HFF-Myc (cell line): ENCODE data around the gene FMNL1.

ENCODE experiments used
- DNase-seq: peaks from one replicate; pipeline ENCODE4 v3.0.0-alpha.2; 2011; ENCODE audit warnings: low read depth; ENCODE audit errors: extremely low read depth
- H3K4me3 ChIP-seq: replicated peaks from 2 replicates; pipeline ENCODE4 v1.5.1; 2011; ENCODE audit warnings: low read depth, mild to moderate bottlenecking, control low read depth, low read length
- TF ChIP-seq, protein P1 (sequence below): IDR thresholded peaks from 2 replicates; pipeline ENCODE4 v1.5.1; 2012; ENCODE audit warnings: mild to moderate bottlenecking, low read depth, low read length, control low read depth; ENCODE audit errors: missing control alignments

The FMNL1 gene

DNA sequence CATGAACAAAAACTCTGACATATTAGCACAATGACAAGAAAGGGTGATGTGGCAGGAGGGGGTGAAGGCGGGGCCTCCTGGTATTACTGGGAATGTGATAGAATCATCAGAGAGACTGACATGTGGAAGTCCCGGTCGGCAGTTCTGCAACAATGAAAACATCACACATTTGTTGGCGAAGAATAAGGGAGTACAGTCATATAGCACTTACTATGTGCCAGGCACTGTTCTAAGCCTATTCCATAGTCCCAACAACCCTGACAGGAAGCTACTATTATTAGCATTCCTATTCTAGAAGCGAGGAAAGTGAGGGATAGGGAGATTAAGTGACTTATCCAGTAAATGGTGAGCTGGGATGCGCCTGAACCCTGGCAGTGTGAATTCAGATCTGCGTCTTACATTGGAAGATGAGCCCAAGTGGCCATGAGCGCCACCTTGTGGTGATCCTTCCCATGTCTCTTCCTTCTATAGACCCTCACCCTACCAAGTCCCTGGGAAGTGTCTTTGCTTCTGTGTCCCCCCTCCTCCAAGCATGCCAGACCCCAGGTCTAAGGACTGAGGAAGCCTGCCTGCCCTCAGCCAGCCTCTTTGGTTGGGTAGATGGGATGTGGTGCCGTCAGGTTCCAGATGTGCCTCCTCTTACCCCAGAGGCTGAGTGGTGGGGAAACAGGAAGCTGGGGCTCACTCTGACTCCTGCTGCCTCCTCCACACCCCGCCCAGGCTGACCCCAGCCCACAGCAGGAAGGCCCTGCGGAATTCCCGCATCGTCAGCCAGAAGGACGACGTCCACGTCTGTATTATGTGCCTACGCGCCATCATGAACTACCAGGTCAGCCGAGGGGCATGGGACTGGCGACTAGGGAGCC lies 14.0 kb downstream of the FMNL1 start:
- TF ChIP-seq, protein P1, sequence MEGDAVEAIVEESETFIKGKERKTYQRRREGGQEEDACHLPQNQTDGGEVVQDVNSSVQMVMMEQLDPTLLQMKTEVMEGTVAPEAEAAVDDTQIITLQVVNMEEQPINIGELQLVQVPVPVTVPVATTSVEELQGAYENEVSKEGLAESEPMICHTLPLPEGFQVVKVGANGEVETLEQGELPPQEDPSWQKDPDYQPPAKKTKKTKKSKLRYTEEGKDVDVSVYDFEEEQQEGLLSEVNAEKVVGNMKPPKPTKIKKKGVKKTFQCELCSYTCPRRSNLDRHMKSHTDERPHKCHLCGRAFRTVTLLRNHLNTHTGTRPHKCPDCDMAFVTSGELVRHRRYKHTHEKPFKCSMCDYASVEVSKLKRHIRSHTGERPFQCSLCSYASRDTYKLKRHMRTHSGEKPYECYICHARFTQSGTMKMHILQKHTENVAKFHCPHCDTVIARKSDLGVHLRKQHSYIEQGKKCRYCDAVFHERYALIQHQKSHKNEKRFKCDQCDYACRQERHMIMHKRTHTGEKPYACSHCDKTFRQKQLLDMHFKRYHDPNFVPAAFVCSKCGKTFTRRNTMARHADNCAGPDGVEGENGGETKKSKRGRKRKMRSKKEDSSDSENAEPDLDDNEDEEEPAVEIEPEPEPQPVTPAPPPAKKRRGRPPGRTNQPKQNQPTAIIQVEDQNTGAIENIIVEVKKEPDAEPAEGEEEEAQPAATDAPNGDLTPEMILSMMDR = peak; percentile 92
- H3K4me3 ChIP-seq = no peak overlapping the region
- DNase-seq = peak; percentile 43

DNA sequence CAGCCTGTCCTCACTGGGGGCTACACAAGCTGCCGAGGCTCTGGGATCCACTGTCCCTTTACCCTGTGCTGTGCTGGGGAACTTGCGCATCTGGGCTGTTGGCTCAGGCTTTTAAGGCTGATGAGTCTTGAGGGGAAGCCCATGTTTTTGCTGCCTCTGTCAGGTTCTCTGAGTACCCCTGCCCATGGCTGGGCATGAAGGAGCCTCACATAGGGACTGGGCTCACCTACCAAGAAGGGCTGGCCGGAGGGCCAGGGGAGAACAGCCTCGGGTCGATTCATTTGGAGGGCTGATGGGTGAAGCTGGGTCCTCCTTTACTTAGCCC lies 14.6 kb downstream of the FMNL1 start:
- DNase-seq = no peak
- H3K4me3 ChIP-seq = no peak overlapping the region
- TF ChIP-seq, protein P1 = no peak

DNA sequence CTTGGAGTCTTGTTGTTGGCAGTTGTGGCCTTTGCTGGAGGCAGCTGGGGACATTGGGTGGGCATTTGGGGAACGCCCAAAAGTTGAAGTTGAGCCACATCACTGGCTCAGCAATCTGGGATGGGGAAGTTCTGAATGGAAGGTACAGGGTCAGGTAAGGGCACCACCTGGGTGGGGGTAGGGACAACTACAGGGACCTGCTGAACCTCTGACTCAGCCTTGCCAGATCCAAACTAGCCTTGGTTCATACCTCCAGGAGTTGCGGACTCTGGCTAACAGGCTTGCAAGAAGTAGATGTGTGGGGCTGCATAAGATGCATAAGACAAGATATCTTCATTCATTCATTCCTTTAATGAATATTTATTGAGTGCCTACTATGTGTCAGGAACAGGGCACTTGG lies 16.0 kb downstream of the FMNL1 start:
- no peak overlapping the region for H3K4me3 ChIP-seq
- DNase-seq = no peak
- TF ChIP-seq, protein P1 = no peak

DNA sequence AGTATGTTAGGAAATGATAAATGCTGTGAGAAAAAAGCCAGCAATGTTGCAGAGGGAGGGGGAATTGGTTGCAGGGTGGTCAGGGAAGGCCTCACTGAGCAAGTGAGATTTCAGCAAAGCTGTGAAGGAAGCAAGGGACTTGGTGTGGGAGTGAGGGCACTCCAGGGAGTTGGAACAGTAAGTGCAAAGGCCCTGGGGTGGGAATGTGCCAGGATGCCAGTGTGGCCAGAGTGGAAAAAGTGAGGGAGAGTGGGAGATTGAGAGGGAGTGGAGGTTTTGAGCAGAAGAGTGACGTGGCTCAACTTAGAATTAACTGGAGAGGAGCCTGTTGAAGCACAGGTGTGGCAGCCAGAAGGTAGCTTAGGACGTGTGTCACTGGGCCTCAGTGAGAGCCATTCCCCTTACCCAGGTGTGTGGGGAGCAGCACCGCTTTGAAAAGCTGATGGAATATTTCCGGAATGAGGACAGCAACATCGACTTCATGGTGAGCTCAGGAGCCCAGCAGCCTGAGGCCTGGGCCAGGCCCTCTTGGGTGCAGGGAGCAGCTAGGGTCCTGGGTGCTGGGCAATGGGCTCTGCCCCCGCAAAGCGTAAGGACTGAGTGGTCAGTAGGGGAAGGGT lies 16.6 kb downstream of the FMNL1 start:
- TF ChIP-seq, protein P1 = no peak
- no peak overlapping the region for H3K4me3 ChIP-seq

DNA sequence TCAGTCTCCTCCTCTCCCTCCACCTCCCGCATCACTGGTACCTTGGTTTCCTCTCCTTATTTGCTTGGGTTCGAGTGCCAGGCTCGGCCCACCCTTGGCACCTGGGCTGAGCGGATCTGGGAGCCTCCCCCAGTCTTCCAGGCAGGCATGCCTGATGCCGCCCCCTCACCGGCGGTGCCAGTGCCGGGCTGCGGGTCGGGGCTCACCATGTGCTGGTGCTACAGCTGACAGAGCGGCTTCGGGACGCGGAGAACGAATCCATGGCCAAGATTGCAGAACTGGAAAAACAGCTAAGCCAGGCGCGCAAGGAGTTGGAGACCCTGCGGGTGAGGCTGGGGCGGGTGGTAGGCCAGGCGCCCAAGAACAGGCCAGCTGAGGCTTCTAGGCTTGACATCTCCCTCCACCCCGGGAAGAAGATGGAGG lies 19.2 kb downstream of the FMNL1 start:
- TF ChIP-seq, protein P1 = no peak
- no peak overlapping the region for H3K4me3 ChIP-seq
- no peak for DNase-seq

More for the DNA sequence above, 16.6 kb downstream of the FMNL1 start:
- no peak for DNase-seq

DNA sequence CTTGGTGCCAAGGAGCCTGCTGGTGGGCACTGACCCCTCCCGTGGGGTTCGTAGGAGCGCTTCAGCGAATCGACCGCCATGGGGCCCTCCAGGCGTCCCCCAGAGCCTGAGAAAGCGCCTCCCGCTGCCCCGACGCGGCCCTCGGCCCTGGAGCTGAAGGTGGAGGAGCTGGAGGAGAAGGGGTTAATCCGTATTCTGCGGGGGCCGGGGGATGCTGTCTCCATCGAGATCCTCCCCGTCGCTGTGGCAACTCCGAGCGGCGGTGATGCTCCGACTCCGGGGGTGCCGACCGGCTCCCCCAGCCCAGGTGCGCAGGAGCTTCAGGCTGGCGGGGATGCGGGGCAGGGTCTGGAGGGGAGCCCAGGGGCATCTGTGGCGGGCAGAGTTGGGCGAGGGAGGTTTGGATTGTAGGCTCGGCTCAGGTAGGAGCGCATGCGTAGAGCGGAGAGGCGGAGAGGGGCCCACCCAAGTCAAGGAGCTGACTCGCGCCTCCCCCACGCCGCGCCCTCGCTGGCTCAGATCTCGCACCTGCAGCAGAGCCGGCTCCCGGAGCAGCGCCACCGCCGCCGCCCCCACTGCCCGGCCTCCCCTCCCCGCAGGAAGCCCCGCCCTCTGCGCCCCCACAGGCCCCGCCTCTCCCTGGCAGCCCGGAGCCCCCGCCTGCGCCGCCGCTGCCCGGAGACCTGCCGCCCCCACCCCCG lies 19.8 kb downstream of the FMNL1 start:
- no peak for DNase-seq
- peak overlapping the region; percentile 15; the same call in 1 of the 2 replicates for H3K4me3 ChIP-seq
- TF ChIP-seq, protein P1 = no peak
